PFSK-1 (cell line): ENCODE data around the gene SCTR.

Experiments used
- POLR2AphosphoS5 ChIP-seq: IDR thresholded peaks from 2 replicates; pipeline ENCODE4 v1.6.1; 2012; ENCODE audit warnings: low read depth, mild to moderate bottlenecking, control low read depth, low read length, moderate library complexity
- TAF1 ChIP-seq: IDR thresholded peaks from 2 replicates; pipeline ENCODE4 v1.6.1; 2012; ENCODE audit warnings: low read length, control low read depth, borderline replicate concordance; ENCODE audit not compliant: insufficient read depth
- TF ChIP-seq, protein P1 (sequence below), 2 experiments: IDR thresholded peaks; 2 replicates each; pipeline versions ENCODE4 v1.6.1 to v1.8.0; 2011 to 2012; ENCODE audit warnings: low read depth in 2 of 2, low read length in 2 of 2, control low read depth in 1 of 2, inconsistent platforms in 1 of 2, mild to moderate bottlenecking in 1 of 2, moderate library complexity in 1 of 2; ENCODE audit not compliant: insufficient read depth in 1 of 2

DNA sequence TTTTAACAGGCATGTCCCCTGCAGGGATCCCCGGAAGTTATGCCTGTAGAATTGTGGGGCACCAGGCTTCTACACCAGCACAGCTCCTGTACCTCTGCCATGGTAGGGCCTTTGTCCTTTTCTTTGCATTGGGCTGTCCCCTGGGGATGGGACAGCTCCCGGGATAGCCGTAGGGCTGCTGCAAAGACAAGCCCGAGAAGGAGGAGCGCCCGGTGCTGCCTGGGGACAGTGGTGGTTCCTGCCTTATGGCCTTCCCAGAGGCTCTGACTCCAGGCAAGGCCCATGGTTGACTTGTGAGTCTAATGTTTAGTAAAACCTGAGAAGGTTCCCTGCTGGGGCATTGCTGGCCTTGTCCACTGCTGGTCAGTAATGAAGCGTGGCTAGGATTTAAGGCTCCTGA is 61.7 kb downstream of the SCTR start:
- TF ChIP-seq POLR2AphosphoS5: no peak
- TF ChIP-seq, protein P1, sequence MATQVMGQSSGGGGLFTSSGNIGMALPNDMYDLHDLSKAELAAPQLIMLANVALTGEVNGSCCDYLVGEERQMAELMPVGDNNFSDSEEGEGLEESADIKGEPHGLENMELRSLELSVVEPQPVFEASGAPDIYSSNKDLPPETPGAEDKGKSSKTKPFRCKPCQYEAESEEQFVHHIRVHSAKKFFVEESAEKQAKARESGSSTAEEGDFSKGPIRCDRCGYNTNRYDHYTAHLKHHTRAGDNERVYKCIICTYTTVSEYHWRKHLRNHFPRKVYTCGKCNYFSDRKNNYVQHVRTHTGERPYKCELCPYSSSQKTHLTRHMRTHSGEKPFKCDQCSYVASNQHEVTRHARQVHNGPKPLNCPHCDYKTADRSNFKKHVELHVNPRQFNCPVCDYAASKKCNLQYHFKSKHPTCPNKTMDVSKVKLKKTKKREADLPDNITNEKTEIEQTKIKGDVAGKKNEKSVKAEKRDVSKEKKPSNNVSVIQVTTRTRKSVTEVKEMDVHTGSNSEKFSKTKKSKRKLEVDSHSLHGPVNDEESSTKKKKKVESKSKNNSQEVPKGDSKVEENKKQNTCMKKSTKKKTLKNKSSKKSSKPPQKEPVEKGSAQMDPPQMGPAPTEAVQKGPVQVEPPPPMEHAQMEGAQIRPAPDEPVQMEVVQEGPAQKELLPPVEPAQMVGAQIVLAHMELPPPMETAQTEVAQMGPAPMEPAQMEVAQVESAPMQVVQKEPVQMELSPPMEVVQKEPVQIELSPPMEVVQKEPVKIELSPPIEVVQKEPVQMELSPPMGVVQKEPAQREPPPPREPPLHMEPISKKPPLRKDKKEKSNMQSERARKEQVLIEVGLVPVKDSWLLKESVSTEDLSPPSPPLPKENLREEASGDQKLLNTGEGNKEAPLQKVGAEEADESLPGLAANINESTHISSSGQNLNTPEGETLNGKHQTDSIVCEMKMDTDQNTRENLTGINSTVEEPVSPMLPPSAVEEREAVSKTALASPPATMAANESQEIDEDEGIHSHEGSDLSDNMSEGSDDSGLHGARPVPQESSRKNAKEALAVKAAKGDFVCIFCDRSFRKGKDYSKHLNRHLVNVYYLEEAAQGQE (IDR thresholded peaks at IDR 0.05; ENCODE audit: insufficient read depth in 1 of 2, low read depth in 2 of 2, low read length in 2 of 2): no peak
- no peak for TF ChIP-seq TAF1
